ENCODE measurements around the gene DCLK2.

- TF ChIP-seq CTCF (IDR thresholded peaks at IDR 0.05; ENCODE audit: poor library complexity, severe bottlenecking) (no peak), REST (IDR thresholded peaks at IDR 0.05; ENCODE audit: borderline replicate concordance) (no peak), EP300 (conservative IDR thresholded peaks at IDR 0.05; ENCODE audit: poor library complexity, severe bottlenecking) (no peak)
These were observed 78.3 kb downstream of the DCLK2 start for GRCh38 chr4:150156543-150156942.
